ENCODE results near the gene DDX41. TPM values are rescaled to one million over a fixed set of nuclear protein-coding genes. Genes with fewer than 3 reads are reported as not detected.

Gene DDX41
- total RNA-seq, 1 experiment from 2014 or later = 133 TPM

GRCh38 chr5:177512736-177513380 lies 3.9 kb downstream of the DDX41 start:
- H3K36me3 Mint-ChIP-seq (ENCODE audit: insufficient read depth in 1 of 3, low read depth in 3 of 3) = peaks cover 44 to 72% (median 58%) of the 10 kb centered on the region in 3 experiments
- no peak overlapping the region; a peak in 1 of 5 replicates for H3K4me3 Mint-ChIP-seq

More at GRCh38 chr5:177512736-177513380, 3.9 kb downstream of the DDX41 start:
- no CpG with 5 or more reads among the region's 16 CpGs for WGBS (ENCODE audit: extremely low coverage, insufficient read length, low lambda C conversion rate)
- no peak overlapping the region for H4K8ac ChIP-seq (replicated peaks; ENCODE audit: insufficient read length, low read depth, low read length)
- no peaks in the 10 kb centered on the region for H3K9me3 ChIP-seq (ENCODE audit: control insufficient read depth, low read depth, low read length)
- no peaks in the 10 kb centered on the region; the same call in 1 of the 2 replicates for H3K4me1 ChIP-seq (ENCODE audit: insufficient read depth, low read length)
- H3K18ac ChIP-seq (ENCODE audit: insufficient read length, low read depth, low read length) = no peak overlapping the region
- H3K27me3 Mint-ChIP-seq (ENCODE audit: low read depth) = peaks cover 3% of the 10 kb centered on the region; the same call in 1 of the 2 replicates
- no peak overlapping the region for H2AFZ ChIP-seq (ENCODE audit: low read length)
- H4K5ac ChIP-seq (ENCODE audit: insufficient read length, low read depth, low read length) = no peak overlapping the region
- H3K4me2 ChIP-seq (ENCODE audit: insufficient read depth, insufficient read length, low read length) = no peak overlapping the region
- H2BK15ac ChIP-seq (ENCODE audit: low read depth, low read length) = no peak overlapping the region
- H4K91ac ChIP-seq (ENCODE audit: insufficient read length, low read depth, low read length) = no peak overlapping the region
- no peak overlapping the region for H3K14ac ChIP-seq (ENCODE audit: insufficient read depth, low read length)
- H3K23ac ChIP-seq (ENCODE audit: insufficient read length, low read depth, low read length) = no peak overlapping the region
- H3K23me2 ChIP-seq (ENCODE audit: insufficient read length, low read depth, low read length, poor library complexity, severe bottlenecking) = peaks cover 4% of the 10 kb centered on the region
- H2BK5ac ChIP-seq (ENCODE audit: insufficient read length, low read length) = no peak overlapping the region
- no peak overlapping the region for H2AK5ac ChIP-seq (ENCODE audit: insufficient read length, low read length)
- no peak overlapping the region for H2BK120ac ChIP-seq (ENCODE audit: low read depth, low read length, poor library complexity, severe bottlenecking)
- H3K79me1 ChIP-seq (ENCODE audit: insufficient read depth, low read depth, low read length, poor library complexity, severe bottlenecking) = peaks cover 6% of the 10 kb centered on the region
- H2BK12ac ChIP-seq (ENCODE audit: insufficient read length, low read depth, low read length) = no peak overlapping the region
- no peak for TF ChIP-seq CTCF (conservative IDR thresholded peaks at IDR 0.05)
- H3K27ac Mint-ChIP-seq = no peak overlapping the region
- no peak for DNase-seq
- H3T11ph ChIP-seq (ENCODE audit: low read length) = no peak overlapping the region
- H3K4me1 Mint-ChIP-seq = peaks cover 29 to 38% of the 10 kb centered on the region in 2 experiments
- H4K20me1 ChIP-seq (ENCODE audit: control insufficient read depth, insufficient read depth, insufficient read length) = no peaks in the 10 kb centered on the region
- H3K27ac ChIP-seq (ENCODE audit: insufficient read length, low read depth, low read length) = no peak overlapping the region
- H3K56ac ChIP-seq (ENCODE audit: insufficient read length, low read depth, low read length) = no peak overlapping the region
- H3K79me2 ChIP-seq (ENCODE audit: insufficient read depth, low read length) = peaks cover 5% of the 10 kb centered on the region; the same call in 1 of the 2 replicates
- no peak overlapping the region for H2BK20ac ChIP-seq (ENCODE audit: low read depth, low read length, poor library complexity, severe bottlenecking)
- no peak overlapping the region for H3K9ac ChIP-seq (ENCODE audit: extremely low read depth, insufficient read length, low read length)
- 0 out of 5 replicates have a peak, but pooled peaks cover 0 to 3% of the 10 kb centered on the region in 2 experiments for H3K9me3 Mint-ChIP-seq
- H3K27me3 ChIP-seq (ENCODE audit: insufficient read depth, low read length) = no peaks in the 10 kb centered on the region
- no peak overlapping the region for H3K4ac ChIP-seq (ENCODE audit: low read depth, low read length)

Measured in H9 (cell line).